Astrocyte (in vitro differentiated cells and primary cell): ENCODE data around the gene CCDC3. TPM values are rescaled to one million over a fixed set of nuclear protein-coding genes. Genes with fewer than 3 reads are reported as not detected.
"Not testable (repeated sequence)": the region's sequence is repeated elsewhere in the genome, so short reads cannot be mapped to it uniquely, and the experiment has no call there.

Source experiments
- DNase-seq: peaks from one replicate; pipeline ENCODE4 v3.0.0-alpha.2; 2010; ENCODE audit warnings: low read depth
- FAIRE-seq: peaks from 2 replicates; lab custom pipeline; 2011; peaks lifted over from hg19 to GRCh38; lab: Jason Lieb, UNC
- H2AFZ ChIP-seq: 2 replicates; pipeline ENCODE4 v1.6.0; 2012; ENCODE audit warnings: low read depth, low read length, inconsistent platforms
- H3K27ac ChIP-seq: 2 replicates; pipeline ENCODE4 v1.5.1; 2011; ENCODE audit warnings: low read depth, low read length, inconsistent platforms
- H3K27me3 ChIP-seq: 2 replicates; pipeline ENCODE4 v1.6.0; 2011; ENCODE audit warnings: low read length, inconsistent platforms; ENCODE audit not compliant: insufficient read depth
- H3K36me3 ChIP-seq: 2 replicates; pipeline ENCODE4 v1.5.1; 2011; ENCODE audit warnings: low read length, inconsistent platforms; ENCODE audit not compliant: insufficient read depth
- H3K4me1 ChIP-seq: 2 replicates; pipeline ENCODE4 v1.5.1; 2011; ENCODE audit warnings: low read length, inconsistent platforms; ENCODE audit not compliant: insufficient read depth
- H3K4me2 ChIP-seq: 2 replicates; pipeline ENCODE4 v1.6.0; 2012; ENCODE audit warnings: low read length, inconsistent platforms
- H3K4me3 ChIP-seq: 2 replicates; pipeline ENCODE4 v1.5.1; 2011; ENCODE audit warnings: low read depth, mild to moderate bottlenecking, low read length, inconsistent platforms; ENCODE audit not compliant: insufficient read depth
- H3K79me2 ChIP-seq: 2 replicates; pipeline ENCODE4 v1.6.0; 2012; ENCODE audit warnings: mild to moderate bottlenecking, low read length, inconsistent platforms; ENCODE audit not compliant: insufficient read depth
- H3K9ac ChIP-seq: 2 replicates; pipeline ENCODE4 v1.6.0; 2012; ENCODE audit warnings: mild to moderate bottlenecking, low read length, inconsistent platforms
- H3K9me3 ChIP-seq: 2 replicates; pipeline ENCODE4 v1.5.1; 2012; ENCODE audit warnings: low read depth, mild to moderate bottlenecking, low read length, inconsistent platforms; ENCODE audit not compliant: insufficient read depth
- H4K20me1 ChIP-seq: 2 replicates; pipeline ENCODE4 v1.6.0; 2012; ENCODE audit warnings: low read length, inconsistent platforms; ENCODE audit not compliant: insufficient read depth
- H3K27ac Mint-ChIP-seq: one replicate; pipeline ENCODE4 v1.8.0; 2021; ENCODE audit warnings: mild to moderate bottlenecking, mixed read lengths; ENCODE audit not compliant: unreplicated experiment
- H3K27me3 Mint-ChIP-seq: one replicate; pipeline ENCODE4 v1.8.0; 2021; ENCODE audit warnings: low read depth, mixed read lengths; ENCODE audit not compliant: unreplicated experiment
- H3K36me3 Mint-ChIP-seq: one replicate; pipeline ENCODE4 v1.8.0; 2021; ENCODE audit warnings: low read depth, mixed read lengths; ENCODE audit not compliant: unreplicated experiment
- H3K4me1 Mint-ChIP-seq: one replicate; pipeline ENCODE4 v1.8.0; 2021; ENCODE audit warnings: low read depth, mixed read lengths; ENCODE audit not compliant: unreplicated experiment
- H3K4me3 Mint-ChIP-seq: one replicate; pipeline ENCODE4 v1.8.0; 2021; ENCODE audit warnings: mild to moderate bottlenecking, moderate library complexity, mixed read lengths; ENCODE audit not compliant: unreplicated experiment
- H3K9me3 Mint-ChIP-seq: one replicate; pipeline ENCODE4 v1.8.0; 2021; ENCODE audit warnings: mild to moderate bottlenecking, mixed read lengths; ENCODE audit not compliant: unreplicated experiment
- CTCF ChIP-seq: IDR thresholded peaks from 2 replicates; pipeline ENCODE4 v1.5.1; 2011; ENCODE audit warnings: low read depth, mild to moderate bottlenecking, inconsistent platforms, low read length, moderate library complexity; ENCODE audit not compliant: insufficient read depth
- EZH2 ChIP-seq: IDR thresholded peaks from 2 replicates; pipeline ENCODE4 v1.6.1; 2012; ENCODE audit warnings: mild to moderate bottlenecking, low read length, inconsistent platforms; ENCODE audit not compliant: insufficient read depth
- total RNA-seq: library from RNA; stranded (reverse); gene quantifications from 2 replicates; pipeline ENCODE4 v1.2.1, GENCODE V29; 2021

The CCDC3 gene
- total RNA-seq, 1 donor from 2014 or later = 25.8 TPM

- H3K27me3 Mint-ChIP-seq = peaks cover 7% of the 10 kb centered on the region
- TF ChIP-seq EZH2 (no peak), CTCF (no peak)
- Histone ChIP-seq H3K79me2 (no peaks in the 10 kb centered on the region), H3K4me3 (no peak overlapping the region), H3K36me3 (no peaks in the 10 kb centered on the region), H2AFZ (no peak overlapping the region), H3K27ac (no peak overlapping the region), H3K4me1 (peaks cover 4% of the 10 kb centered on the region), H3K9ac (no peak overlapping the region), H3K27me3 (peaks cover 7% of the 10 kb centered on the region), H3K9me3 (no peaks in the 10 kb centered on the region), H3K4me2 (no peak overlapping the region), H4K20me1 (no peaks in the 10 kb centered on the region)
- DNase-seq = no peak
- no peak overlapping the region for H3K27ac Mint-ChIP-seq
- no peaks in the 10 kb centered on the region for H3K4me1 Mint-ChIP-seq
- no peak for FAIRE-seq
- no peak overlapping the region for H3K4me3 Mint-ChIP-seq
- H3K36me3 Mint-ChIP-seq = no peaks in the 10 kb centered on the region
- H3K9me3 Mint-ChIP-seq = no peaks in the 10 kb centered on the region
Observed at GRCh38 chr10:13038391-13038790, 36.9 kb upstream of the CCDC3 start.

GRCh38 chr10:13037832-13038231, 36.3 kb upstream of the CCDC3 start:
- no peak overlapping the region for H3K9ac ChIP-seq
- H3K4me1 ChIP-seq = peaks cover 4% of the 10 kb centered on the region
- H3K79me2 ChIP-seq = no peaks in the 10 kb centered on the region
- no peak overlapping the region for H3K4me2 ChIP-seq
- FAIRE-seq (no peak), DNase-seq (no peak)
- no peaks in the 10 kb centered on the region for H4K20me1 ChIP-seq
- Mint-ChIP-seq H3K36me3 (no peaks in the 10 kb centered on the region), H3K9me3 (no peaks in the 10 kb centered on the region), H3K4me3 (no peak overlapping the region), H3K27me3 (peaks cover 7% of the 10 kb centered on the region), H3K4me1 (no peaks in the 10 kb centered on the region), H3K27ac (no peak overlapping the region)
- no peak overlapping the region for H3K27ac ChIP-seq
- no peaks in the 10 kb centered on the region for H3K9me3 ChIP-seq
- peaks cover 7% of the 10 kb centered on the region for H3K27me3 ChIP-seq
- TF ChIP-seq CTCF (no peak), EZH2 (no peak)
- H3K36me3 ChIP-seq = no peaks in the 10 kb centered on the region
- no peak overlapping the region for H2AFZ ChIP-seq
- no peak overlapping the region for H3K4me3 ChIP-seq

- Mint-ChIP-seq H3K9me3 (no peaks in the 10 kb centered on the region), H3K4me1 (no peaks in the 10 kb centered on the region), H3K36me3 (no peaks in the 10 kb centered on the region), H3K27me3 (peaks cover 7% of the 10 kb centered on the region), H3K27ac (no peak overlapping the region), H3K4me3 (no peak overlapping the region)
- Histone ChIP-seq H3K9ac (no peak overlapping the region), H3K27me3 (peaks cover 7% of the 10 kb centered on the region), H3K79me2 (no peaks in the 10 kb centered on the region), H3K9me3 (no peaks in the 10 kb centered on the region), H3K27ac (no peak overlapping the region), H3K4me3 (no peak overlapping the region), H2AFZ (no peak overlapping the region), H3K4me1 (peaks cover 4% of the 10 kb centered on the region), H4K20me1 (no peaks in the 10 kb centered on the region), H3K36me3 (no peaks in the 10 kb centered on the region), H3K4me2 (no peak overlapping the region)
- no peak for DNase-seq
- FAIRE-seq = no peak
- TF ChIP-seq EZH2 (no peak), CTCF (no peak)
Observed at GRCh38 chr10:13036841-13037240, 35.3 kb upstream of the CCDC3 start.

GRCh38 chr10:13035731-13036130, 34.2 kb upstream of the CCDC3 start:
- not testable (repeated sequence) for H4K20me1 ChIP-seq, H3K27me3 ChIP-seq, H3K36me3 ChIP-seq, H3K79me2 ChIP-seq, H3K4me1 Mint-ChIP-seq, H3K4me2 ChIP-seq, DNase-seq, H3K4me1 ChIP-seq, H3K4me3 ChIP-seq, H3K9ac ChIP-seq, H3K36me3 Mint-ChIP-seq, H3K4me3 Mint-ChIP-seq, H3K9me3 ChIP-seq, H3K27ac Mint-ChIP-seq, H3K9me3 Mint-ChIP-seq, FAIRE-seq, H3K27ac ChIP-seq, H2AFZ ChIP-seq
- peaks cover 12% of the 10 kb centered on the region for H3K27me3 Mint-ChIP-seq
